Ramos (cell line): ENCODE measurements around the gene TAOK3.

ENCODE experiments used
- in situ Hi-C: fragments of 300-500 bp; cut with MboI; formaldehyde crosslinking; loops from one replicate; pipeline ENCODE4 v1.14.3; 2022; ENCODE audit warnings: low sequenced_read_pairs; ENCODE audit not compliant: unreplicated experiment

TAOK3 gene

DNA sequence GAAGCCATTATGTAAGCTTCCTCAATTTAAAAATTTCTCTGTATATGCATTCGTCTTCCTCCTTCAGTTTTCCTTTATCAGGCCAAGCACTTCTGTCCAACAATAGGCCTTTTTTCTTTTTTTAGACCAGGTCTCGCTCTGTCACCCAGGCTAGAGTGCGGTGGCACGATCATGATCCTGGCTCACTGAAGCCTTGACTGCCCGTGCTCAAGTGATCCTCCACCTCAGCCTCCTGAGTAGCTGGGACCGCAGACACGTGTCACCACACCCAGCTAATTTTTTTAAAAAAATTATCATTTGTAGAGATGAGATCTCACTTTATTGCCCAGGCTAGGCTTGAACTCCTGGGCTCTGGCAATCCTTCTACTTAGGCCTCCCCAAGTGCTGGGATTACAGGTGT is 25.8 kb downstream of the TAOK3 start:
- in situ Hi-C loops = no loop called here

DNA sequence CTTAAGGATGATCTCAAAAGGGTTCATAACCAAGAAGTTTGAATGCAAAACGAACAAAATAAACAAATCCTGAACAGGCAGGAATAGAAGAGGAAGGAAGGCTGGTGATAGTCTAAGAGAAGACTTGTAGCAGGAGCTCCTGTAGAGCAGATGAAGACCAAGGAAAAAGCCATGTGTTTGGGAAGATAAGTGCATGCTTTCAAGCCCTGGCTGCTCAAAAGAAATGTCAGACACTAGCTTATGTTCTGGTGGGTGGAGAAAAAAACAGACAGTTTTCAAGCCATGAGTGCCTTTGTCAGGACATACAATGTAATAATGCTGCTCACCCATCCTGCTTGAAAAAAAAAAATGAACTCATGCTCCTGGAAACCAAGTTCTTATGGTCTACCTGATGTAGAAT is 27.4 kb downstream of the TAOK3 start:
- in situ Hi-C loops = no loop called here

DNA sequence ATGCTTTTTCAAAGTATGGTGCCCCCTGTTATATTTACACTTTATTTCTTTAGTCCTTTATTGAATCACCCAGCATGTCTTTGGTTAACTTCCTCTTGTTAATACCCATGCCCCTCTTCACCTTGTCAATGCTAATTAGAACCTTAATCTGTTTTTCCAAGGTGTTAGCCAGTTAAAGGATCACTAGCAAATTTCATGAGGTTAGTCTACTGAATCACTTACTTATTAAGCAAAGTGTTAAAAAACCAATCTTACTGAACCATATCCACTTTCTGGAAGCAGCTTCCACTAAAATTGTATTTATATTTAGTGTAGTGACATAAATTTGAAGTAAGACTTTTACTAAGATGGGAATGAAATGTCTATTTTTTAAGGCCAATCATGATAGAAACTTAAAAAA is 27.9 kb downstream of the TAOK3 start:
- in situ Hi-C loops = no loop called here

DNA sequence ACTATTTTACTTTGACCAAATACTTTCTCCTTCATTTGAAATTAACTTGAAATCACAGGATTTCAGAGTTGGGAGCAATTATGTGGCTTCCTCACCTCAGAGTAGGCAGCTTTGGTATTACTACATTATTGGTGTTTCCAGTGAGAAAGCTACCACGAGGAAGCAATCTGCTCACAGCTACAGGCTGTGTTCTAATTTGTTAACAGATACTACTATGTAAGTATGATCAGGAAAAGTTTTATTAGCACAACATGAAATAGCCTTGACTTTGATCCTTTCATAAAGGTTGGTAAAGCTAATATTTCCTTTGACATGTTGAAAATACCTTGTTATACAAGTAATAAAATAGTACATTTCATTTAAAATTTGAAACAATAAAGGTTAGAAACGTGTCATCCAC is 30.6 kb downstream of the TAOK3 start:
- in situ Hi-C loops = no loop called here

DNA sequence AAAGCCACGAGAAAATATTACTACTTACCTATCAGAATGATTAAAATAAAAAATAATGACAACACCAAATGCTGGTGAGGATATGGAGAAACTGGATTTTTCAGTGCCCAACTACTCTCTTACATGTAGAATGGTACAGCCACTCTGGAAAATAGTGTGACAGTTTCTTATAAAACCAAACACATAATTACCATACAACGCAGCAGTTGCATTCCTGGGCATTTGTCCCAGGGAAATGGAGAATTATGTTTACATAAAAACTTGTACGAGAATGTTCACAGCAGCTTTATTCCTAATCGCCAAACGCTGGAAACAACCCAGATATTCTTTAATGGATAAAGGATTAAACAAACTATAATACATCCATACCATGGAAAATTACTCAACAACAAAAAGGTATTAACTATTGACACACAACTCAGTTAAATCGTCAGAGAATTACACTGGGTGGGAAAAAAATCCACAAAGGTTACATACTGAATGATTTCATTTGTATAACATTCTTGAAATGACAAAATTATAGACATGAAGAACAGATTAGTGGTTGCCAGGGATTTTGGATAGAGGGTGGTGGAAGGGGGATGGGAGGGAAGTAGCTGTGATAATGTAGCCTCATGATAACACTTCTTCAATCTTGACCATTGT is 35.4 kb downstream of the TAOK3 start:
- in situ Hi-C loops = no loop called here

DNA sequence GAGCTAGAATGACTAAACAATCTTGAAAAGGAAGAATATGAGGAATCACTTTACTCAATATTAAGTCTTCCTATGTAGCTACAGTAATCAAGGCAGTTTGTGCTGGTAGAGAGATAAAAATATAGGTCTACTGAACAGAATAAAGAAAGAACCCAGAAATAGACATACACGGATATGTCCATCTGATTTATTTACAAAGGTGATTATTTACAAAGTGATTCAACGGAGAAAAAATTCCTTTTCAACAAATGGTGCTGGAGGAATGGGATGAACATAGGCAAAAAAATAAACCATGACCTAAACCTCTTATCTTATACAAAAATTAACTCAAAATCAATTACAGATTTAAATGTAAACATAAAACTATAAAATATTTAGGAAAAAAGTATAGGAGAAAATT is 36.6 kb downstream of the TAOK3 start:
- in situ Hi-C loops = no loop called here

DNA sequence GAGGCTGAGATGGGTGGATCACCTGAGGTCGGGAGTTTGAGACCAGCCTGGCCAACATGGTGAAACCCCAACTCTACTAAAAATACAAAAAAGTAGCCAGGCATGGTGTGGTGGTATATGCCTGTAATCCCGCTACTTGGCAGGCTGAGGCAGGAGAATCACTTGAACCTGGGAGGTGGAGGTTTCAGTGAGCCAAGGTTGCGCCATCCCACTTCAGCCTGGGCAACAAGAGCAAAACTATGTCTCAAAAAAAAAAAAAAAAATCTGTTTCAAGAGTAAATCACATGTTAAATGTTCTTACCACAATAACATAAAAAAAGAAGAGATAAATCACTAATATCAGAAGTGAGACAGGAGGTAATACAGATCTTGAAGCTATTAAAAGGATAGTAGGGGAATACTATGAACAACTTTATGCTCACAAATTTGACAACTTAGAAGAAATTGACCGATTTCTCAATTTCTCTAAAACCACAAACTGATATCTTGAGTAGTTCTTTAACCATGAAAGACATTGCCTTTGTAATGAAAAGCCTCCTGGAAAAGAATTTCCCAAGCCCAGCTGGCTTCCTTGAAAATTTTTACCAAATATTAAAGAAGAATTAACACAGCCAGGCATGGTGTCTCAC is 37.7 kb downstream of the TAOK3 start:
- in situ Hi-C loops = no loop called here

DNA sequence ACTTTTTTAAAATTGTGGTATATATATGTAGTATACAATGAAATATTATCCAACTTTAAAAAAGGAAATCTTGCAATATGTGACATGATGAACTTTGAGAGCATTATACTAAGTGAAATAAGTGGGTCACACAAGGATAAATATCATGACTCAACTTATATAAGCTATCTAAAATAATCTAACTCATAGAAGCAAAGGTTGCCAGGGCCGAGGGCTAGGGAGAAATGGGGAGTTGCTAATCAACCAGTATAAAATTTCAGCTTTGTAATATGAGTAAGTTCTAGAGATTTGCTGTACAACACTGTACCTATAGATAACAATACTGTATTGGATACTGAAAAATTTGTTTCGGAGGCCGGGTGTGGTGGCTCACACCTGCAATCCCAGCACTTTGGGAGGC is 38.5 kb downstream of the TAOK3 start:
- in situ Hi-C loops = no loop called here

DNA sequence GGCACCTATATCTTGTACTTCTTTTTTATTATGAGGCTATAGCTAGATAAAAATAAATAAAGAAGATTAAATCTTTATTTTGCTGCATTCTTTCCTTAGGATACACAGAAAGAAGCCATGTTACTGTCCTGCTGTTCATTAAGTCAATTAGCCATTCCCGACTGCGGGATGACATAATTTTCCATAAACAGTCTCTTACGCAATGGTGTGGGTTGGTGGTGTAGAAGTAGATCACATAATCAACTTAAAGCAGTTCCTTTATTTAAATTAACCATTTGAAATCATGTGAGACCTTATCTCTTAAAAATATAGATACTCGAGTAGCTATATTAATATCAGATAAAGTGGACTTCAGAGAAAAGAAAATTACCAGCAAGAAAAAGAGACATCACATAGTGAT is 40.2 kb downstream of the TAOK3 start:
- in situ Hi-C loops = no loop called here

DNA sequence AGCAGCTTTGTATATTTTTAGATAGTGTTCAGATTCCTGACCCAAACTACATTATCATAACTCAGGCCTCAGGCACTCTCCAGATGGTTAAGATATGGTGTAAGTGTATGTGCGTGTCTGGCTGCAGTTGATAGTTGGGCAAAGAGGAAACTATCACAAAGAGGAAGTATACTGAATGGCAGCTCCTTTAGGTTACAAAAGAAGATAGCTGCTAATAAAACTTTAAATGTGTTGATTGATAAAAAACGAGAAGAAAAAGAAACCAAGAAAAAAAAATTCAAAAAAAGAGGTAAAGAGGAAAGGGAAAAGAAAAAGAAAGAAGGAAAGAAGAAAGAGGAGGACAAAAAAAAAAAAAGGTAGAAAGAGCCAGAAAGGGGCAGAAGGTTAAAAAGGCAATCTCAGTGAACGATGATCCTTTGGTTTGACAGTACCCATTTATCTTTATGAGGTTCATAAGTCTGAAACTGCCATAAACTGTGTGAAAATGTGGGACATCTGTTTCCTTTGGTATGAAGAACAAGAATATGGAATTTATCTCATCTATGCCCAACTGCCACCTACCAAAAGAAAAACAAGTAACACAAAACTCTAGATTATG is 42.2 kb downstream of the TAOK3 start:
- in situ Hi-C loops = no loop called here

DNA sequence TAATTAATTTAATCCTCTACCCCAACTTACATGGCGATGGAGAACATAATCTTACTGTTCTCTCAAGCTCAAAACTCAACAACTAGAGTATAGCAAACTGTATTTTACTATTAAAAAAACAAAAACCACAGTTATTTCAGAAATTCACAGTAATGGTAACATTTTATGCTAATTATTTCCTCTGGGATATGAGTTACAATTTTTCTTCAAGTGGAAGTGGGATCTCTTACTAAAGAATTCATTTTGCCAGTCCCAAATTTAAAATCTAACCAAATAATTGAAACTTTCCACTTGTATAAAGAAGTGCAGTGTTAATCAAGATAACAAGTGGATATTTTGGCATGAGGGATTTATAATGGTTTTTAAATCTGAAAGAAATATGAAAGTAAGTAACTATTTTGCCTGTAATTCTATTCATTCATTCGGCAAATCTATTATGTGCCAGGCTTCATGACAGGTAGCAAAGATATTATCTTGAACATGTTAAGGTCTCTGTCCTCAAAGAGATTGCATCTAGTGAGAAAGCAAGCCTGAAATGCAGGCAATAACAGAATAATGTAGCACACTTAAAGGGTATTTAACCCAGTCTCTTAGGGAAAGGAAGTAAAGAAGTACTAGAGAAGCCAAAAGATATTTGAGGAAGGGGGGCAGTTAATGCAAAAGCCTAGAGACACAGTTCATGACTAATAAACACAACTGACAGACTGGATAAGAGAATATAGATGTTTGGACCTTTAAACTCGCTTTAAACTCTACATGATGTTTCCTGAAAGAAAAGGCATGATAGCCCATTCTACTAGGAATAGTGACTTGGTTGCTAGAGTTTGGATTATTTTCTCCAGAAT is 44.0 kb downstream of the TAOK3 start:
- in situ Hi-C loops = no loop called here

DNA sequence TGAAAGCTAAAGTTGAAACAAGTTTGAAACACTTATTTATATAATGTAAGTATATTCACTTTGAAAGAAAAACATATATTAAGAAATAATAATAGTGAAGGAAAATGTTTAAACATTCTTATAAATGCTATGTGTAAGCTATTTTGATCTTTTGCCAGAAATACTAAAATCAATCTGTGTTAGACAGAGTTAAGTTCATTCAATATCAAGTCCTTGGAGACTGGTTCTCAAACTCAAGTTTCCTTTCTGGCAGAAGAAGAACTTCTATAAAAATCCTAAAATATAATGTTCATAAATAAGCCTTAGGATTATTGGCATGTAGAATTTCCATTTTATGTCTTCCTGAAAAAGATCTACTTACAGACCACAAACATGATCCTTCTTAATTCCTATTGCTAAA is 45.3 kb downstream of the TAOK3 start:
- in situ Hi-C loops = no loop called here

DNA sequence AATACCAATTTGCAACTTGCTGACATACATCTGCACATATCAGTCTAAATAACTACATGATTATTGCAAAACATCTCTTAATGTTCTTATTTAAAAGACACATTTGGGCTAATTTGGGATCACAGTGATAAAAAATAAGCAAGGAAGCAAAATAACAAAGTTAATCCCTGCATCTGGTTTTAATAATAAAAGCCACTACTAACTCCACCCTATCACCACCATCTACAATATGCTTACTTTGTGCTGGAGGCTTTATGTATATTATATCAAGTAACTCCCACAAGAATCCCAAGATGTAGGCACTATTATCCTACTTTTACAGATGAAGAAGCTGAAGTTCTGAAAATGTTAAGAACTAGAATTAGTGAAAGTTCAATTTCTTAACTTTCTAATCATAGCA is 45.7 kb downstream of the TAOK3 start:
- in situ Hi-C loops = no loop called here

DNA sequence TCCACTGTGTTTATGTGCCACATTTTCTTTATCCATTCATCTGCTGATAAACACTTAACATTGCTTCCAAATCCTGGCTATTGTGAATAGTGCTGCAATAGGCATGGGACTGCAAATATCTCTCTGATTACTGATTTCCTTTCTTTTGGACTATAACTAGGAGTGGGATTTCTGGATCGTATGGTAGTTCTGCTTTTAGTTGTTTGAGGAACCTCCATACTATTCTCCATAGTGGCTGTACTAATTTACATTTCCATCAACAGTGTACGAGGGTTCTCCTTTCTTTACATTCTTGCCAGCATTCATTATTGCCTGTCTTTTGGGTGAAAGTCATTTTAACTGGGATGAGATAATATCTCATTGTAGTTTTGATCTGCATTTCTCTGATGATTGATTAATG is 47.6 kb downstream of the TAOK3 start:
- in situ Hi-C loops = no loop called here

DNA sequence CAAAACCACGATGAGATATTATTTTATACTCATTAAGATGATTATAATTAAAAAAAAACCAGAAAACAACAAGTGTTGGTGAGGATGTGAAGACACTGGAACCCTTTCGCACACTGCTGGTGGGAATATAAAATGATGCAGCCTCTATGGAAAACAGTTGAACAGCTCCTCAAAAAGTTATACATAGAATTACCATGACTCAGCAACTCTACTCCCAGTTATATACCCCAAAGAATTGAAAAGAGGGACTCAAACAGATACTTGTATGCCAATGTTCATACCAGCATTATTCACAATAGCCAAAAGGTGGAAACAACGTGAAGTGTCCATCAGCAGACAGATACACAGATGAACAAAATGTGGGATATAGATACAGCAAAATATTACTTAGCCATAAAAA is 53.1 kb downstream of the TAOK3 start:
- in situ Hi-C loops = no loop called here

DNA sequence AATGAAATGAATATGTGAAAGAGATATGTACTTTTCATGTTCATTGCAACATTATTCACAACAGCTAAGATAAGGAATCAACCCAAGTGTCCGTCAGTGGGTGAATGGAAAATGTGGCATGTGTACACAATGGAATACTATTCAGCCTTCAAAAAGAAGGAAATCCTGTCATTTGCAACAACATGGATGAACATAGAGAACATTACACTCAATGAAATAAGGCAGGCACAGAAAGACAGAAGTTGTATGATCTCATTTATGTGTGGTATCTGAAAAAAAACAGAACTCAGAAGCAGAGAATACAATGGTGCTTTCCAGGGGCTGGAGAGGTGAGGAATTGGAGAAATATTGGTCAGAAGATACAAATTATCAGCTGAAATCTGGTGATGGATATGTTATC is 54.0 kb downstream of the TAOK3 start:
- in situ Hi-C loops = no loop called here

DNA sequence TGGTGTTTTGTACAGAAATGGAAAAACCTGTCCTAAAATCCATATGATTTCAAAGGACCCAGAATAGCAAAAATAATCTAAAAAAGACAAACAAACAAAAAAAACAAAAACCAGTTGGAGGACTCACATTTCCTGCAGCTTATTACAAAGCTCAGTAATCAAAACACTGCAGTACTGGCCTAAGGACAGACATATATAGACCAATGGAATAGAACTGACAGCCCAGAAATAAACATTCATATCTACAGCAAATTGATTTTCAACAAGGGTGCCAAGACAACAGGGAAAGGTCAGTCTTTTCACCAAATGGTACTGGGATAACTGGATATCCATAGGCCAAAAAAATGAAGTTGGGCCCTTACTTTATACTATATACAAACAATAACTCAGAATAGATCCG is 55.0 kb downstream of the TAOK3 start:
- in situ Hi-C loops = no loop called here

DNA sequence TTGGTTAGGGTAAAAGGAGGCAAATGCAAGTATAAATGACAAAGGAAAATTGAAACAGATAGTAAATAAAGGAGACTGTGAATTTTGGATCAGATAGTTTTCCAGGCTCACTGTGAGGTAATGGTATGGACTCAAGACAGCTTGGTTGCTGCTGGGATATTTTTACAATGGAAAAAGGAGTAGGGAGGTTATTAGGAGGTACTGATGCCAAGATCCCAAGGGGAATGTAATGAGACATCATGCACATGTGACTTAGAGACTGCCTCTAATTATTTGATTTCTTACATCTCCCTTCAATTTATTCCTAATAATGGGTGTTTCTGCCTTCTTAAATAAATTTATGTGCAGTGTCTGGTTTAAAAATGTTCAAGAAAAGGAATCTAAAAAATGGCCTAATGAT is 56.9 kb downstream of the TAOK3 start:
- in situ Hi-C loops = no loop called here

DNA sequence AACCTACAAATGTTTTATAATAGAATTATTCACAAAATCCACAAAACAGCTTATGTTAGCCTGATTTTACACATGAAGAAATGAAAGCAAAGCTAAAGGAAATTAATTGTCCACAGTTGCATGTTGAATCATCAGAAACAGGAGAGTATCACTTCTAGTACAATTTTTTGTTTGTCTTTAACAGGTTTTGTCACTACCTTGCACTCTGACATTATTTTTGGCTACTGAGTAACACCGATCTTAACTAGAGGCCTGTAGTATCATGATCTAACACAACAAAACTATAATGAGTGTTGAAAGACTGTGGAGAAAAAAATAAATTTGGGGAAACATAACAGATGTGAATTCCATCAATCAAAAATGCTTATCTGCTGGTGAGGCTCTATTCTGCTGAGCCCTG is 60.1 kb downstream of the TAOK3 start:
- in situ Hi-C loops = no loop called here

DNA sequence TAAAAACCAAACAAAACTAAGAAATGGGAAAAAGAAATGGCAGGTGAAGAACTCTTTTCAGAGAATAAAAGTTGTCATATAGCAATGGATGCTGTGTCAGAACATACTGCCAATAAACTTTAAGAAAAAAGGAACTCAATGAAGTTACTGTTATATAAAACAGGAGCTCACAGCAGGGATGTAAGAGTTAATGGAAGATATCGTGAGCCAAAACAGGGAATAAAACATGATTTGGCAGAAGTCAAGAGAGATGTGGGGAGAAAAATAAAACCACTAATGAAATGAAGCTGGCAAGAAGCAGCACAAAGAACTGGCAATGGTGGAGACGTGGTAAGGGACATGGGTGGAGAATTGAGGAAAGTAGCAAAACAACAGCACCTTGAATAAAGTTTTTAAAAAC is 61.0 kb downstream of the TAOK3 start:
- in situ Hi-C loops = no loop called here

DNA sequence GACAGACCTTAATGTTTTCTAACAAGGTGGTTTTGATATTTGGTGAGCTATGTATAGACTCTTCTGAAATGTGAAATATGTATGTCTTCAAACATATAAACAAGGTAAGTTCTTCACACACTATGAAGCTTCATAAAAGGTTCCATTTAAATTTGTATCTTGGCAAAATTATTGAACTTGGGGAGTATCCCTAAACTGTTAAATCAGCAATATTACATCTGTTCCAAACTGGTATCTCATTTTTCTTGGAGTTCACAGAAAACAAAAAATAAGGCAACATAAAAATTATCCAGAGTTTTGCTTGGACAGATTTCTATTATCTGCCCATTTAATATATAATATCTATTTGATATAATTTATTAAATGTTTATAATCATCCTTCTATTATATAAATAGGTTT is 62.4 kb downstream of the TAOK3 start:
- in situ Hi-C loops = no loop called here
